GM18517 (cell line): ENCODE results near the gene LHPP.
A peak's percentile ranks its signal among the peaks of the same experiment; 100 is the strongest.
"Not testable (repeated sequence)": the region's sequence is repeated elsewhere in the genome, so short reads cannot be mapped to it uniquely, and the experiment has no call there.

Experiments used
- ATAC-seq: cut with Tn5 transposase; IDR thresholded peaks from one replicate; pipeline ENCODE4 v1.9.1; 2021; ENCODE audit warnings: mild to moderate bottlenecking, moderate library complexity; ENCODE audit not compliant: unreplicated experiment

LHPP gene

GRCh38 chr10:124534826-124535601, 73.4 kb downstream of the LHPP start:
- no peak for ATAC-seq

GRCh38 chr10:124535731-124536495, 74.3 kb downstream of the LHPP start:
- no peak for ATAC-seq

- no peak for ATAC-seq
Measured at GRCh38 chr10:124536496-124537050, 75.0 kb downstream of the LHPP start.

GRCh38 chr10:124537166-124537725, 75.6 kb downstream of the LHPP start:
- ATAC-seq, result no peak

- no peak for ATAC-seq
Measured at GRCh38 chr10:124537891-124538290, 76.3 kb downstream of the LHPP start.

GRCh38 chr10:124538706-124539105, 77.1 kb downstream of the LHPP start:
- no peak for ATAC-seq

GRCh38 chr10:124539935-124540641, 78.5 kb downstream of the LHPP start:
- peak; percentile 51 for ATAC-seq

GRCh38 chr10:124541076-124541903, 79.7 kb downstream of the LHPP start:
- ATAC-seq, result no peak

- ATAC-seq, result no peak
Measured at GRCh38 chr10:124542336-124542735, 80.7 kb downstream of the LHPP start.

GRCh38 chr10:124543146-124543545, 81.5 kb downstream of the LHPP start:
- no peak for ATAC-seq

GRCh38 chr10:124543971-124544370, 82.3 kb downstream of the LHPP start:
- ATAC-seq, result no peak

- no peak for ATAC-seq
Measured at GRCh38 chr10:124544711-124545110, 83.1 kb downstream of the LHPP start.

GRCh38 chr10:124545351-124546054, 83.9 kb downstream of the LHPP start:
- no peak for ATAC-seq

- no peak for ATAC-seq
Measured at GRCh38 chr10:124546055-124546369, 84.4 kb downstream of the LHPP start.

- no peak for ATAC-seq
Measured at GRCh38 chr10:124546957-124547646, 85.5 kb downstream of the LHPP start.

GRCh38 chr10:124547647-124548168, 86.1 kb downstream of the LHPP start:
- no peak for ATAC-seq

GRCh38 chr10:124549171-124549570, 87.5 kb downstream of the LHPP start:
- ATAC-seq, result not testable (repeated sequence)

GRCh38 chr10:124550293-124551034, 88.8 kb downstream of the LHPP start:
- ATAC-seq, result no peak
